Measurements from ENCODE around the gene CSMD2. TPM values are rescaled to one million over a fixed set of nuclear protein-coding genes. Genes with fewer than 3 reads are reported as not detected.

The CSMD2 gene
- total RNA-seq, 1 donor from 2014 or later, result 2.1 TPM

DNA sequence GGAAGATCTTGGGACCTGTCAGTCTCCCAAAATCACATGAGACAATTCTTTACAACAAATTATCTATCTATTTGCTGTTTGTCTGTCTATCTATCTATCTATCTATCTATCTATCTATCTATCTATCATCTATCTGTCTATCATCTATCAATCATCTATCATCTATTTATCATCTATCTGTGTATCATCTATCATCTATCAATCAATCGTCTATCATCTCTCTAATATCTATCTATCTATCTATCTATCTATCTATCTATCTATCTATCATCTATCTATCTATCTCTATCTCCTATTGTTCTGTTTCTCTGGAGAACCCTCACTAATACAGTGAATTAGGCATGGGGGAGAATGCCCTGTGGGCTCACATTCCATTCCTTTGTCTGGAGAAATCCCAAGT is 374.5 kb downstream of the CSMD2 start:
- Mint-ChIP-seq H3K4me3 (ENCODE audit: unreplicated experiment) (no peak overlapping the region), H3K9me3 (ENCODE audit: unreplicated experiment) (no peaks in the 10 kb centered on the region), H3K4me1 (ENCODE audit: unreplicated experiment) (no peaks in the 10 kb centered on the region), H3K27ac (ENCODE audit: unreplicated experiment) (no peak overlapping the region), H3K27me3 (ENCODE audit: unreplicated experiment) (peaks cover 6% of the 10 kb centered on the region), H3K36me3 (ENCODE audit: low read depth, unreplicated experiment) (no peaks in the 10 kb centered on the region)
- TF ChIP-seq, protein P1, sequence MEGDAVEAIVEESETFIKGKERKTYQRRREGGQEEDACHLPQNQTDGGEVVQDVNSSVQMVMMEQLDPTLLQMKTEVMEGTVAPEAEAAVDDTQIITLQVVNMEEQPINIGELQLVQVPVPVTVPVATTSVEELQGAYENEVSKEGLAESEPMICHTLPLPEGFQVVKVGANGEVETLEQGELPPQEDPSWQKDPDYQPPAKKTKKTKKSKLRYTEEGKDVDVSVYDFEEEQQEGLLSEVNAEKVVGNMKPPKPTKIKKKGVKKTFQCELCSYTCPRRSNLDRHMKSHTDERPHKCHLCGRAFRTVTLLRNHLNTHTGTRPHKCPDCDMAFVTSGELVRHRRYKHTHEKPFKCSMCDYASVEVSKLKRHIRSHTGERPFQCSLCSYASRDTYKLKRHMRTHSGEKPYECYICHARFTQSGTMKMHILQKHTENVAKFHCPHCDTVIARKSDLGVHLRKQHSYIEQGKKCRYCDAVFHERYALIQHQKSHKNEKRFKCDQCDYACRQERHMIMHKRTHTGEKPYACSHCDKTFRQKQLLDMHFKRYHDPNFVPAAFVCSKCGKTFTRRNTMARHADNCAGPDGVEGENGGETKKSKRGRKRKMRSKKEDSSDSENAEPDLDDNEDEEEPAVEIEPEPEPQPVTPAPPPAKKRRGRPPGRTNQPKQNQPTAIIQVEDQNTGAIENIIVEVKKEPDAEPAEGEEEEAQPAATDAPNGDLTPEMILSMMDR (IDR thresholded peaks at IDR 0.05; ENCODE audit: unreplicated experiment), result no peak
- no peak for DNase-seq (ENCODE audit: low spot score)

DNA sequence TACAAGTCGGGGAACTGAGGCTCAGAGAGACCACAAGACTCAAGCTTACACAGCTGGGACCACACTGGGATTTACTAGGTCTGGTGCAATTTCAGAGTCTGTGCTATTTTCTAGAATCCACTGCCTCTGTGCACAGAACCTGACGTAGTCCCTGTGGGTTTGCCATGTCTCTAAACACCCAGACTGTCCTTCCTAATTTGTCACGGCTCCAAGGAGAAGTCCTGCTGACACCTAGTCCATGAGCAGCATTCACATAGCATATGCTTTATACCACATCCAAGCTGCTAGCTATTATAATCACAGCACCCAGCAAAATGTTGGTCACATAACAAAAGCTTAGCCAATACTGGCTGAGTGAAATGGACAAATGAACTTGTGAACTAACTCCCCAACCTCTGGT is 380.2 kb downstream of the CSMD2 start:
- TF ChIP-seq, protein P1 (IDR thresholded peaks at IDR 0.05; ENCODE audit: unreplicated experiment), result no peak
- no peak for DNase-seq (ENCODE audit: low spot score)
- H3K36me3 Mint-ChIP-seq (ENCODE audit: low read depth, unreplicated experiment), result no peaks in the 10 kb centered on the region
- peaks cover 3% of the 10 kb centered on the region for H3K27me3 Mint-ChIP-seq (ENCODE audit: unreplicated experiment)
- H3K9me3 Mint-ChIP-seq (ENCODE audit: unreplicated experiment), result no peaks in the 10 kb centered on the region
- no peaks in the 10 kb centered on the region for H3K4me1 Mint-ChIP-seq (ENCODE audit: unreplicated experiment)
- H3K4me3 Mint-ChIP-seq (ENCODE audit: unreplicated experiment), result no peak overlapping the region
- no peak overlapping the region for H3K27ac Mint-ChIP-seq (ENCODE audit: unreplicated experiment)

DNA sequence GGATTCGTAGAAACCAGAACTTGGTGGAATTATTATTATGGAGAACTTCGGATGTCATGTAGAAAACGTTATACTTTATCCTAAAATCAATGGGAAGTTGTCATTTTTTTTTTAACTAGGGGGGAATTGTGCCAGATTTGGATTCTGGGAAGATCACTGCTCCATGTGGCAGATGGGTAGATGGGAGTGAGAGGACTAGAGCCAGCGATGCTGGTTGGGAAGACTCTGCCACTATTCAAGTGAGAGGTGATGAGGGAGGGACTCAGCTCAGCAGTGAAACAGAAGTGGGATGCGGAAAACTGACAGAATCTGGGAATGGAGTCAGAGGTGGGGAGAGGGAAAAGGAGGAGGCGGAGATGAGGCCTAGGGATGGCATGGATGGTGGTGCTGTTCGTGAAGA is 382.3 kb downstream of the CSMD2 start:
- no peaks in the 10 kb centered on the region for H3K4me1 Mint-ChIP-seq (ENCODE audit: unreplicated experiment)
- H3K4me3 Mint-ChIP-seq (ENCODE audit: unreplicated experiment), result no peak overlapping the region
- no peak overlapping the region for H3K27ac Mint-ChIP-seq (ENCODE audit: unreplicated experiment)
- no peak for DNase-seq (ENCODE audit: low spot score)
- peaks cover 3% of the 10 kb centered on the region for H3K27me3 Mint-ChIP-seq (ENCODE audit: unreplicated experiment)
- H3K9me3 Mint-ChIP-seq (ENCODE audit: unreplicated experiment), result no peaks in the 10 kb centered on the region
- no peaks in the 10 kb centered on the region for H3K36me3 Mint-ChIP-seq (ENCODE audit: low read depth, unreplicated experiment)
- TF ChIP-seq, protein P1 (IDR thresholded peaks at IDR 0.05; ENCODE audit: unreplicated experiment), result no peak

DNA sequence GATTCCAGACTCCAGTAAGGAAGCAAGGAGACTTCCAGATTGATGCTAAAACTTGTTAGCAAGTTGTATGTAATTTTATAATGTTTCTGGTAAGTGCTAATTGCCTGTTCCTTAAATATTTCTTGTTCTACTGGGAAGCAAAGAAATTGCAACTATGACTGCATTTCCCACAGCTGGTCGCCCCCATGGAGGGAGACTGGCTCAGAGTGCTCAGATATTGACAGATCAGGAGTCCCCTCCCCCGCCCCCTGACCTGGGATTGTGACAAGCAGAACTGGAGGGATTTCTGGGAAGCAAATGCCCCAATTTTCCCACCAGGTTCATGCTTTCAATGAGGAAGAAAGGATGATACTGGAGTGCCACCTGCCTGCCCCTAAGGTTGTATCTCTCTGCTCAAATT is 383.4 kb downstream of the CSMD2 start:
- Mint-ChIP-seq H3K27ac (ENCODE audit: unreplicated experiment) (no peak overlapping the region), H3K36me3 (ENCODE audit: low read depth, unreplicated experiment) (no peaks in the 10 kb centered on the region), H3K4me1 (ENCODE audit: unreplicated experiment) (no peaks in the 10 kb centered on the region)

DNA sequence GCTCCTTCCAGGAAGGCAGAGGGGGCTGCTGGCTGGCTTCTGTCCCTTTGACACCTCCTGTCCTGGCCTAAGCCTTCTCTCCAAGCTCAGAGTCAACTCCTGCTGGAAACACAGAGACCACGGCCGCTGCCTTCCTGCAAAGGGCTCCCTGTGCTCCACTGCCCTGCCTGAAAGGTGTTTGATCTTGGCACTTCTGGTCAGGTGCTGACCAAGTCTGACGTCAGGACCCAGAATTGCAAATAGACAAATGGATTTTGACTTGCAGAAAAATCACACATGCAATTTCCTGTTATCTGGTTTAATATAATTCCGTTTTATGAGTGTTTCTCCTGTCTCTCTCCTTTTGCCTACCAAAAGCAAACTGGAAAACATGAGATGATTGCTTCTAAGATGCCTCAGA is 387.7 kb downstream of the CSMD2 start:
- no peak overlapping the region for H3K4me3 Mint-ChIP-seq (ENCODE audit: unreplicated experiment)
- H3K4me1 Mint-ChIP-seq (ENCODE audit: unreplicated experiment), result no peaks in the 10 kb centered on the region
- no peak overlapping the region for H3K27ac Mint-ChIP-seq (ENCODE audit: unreplicated experiment)
- H3K36me3 Mint-ChIP-seq (ENCODE audit: low read depth, unreplicated experiment), result no peaks in the 10 kb centered on the region
- H3K27me3 Mint-ChIP-seq (ENCODE audit: unreplicated experiment), result no peaks in the 10 kb centered on the region
- no peaks in the 10 kb centered on the region for H3K9me3 Mint-ChIP-seq (ENCODE audit: unreplicated experiment)
- DNase-seq (ENCODE audit: low spot score), result no peak
- TF ChIP-seq, protein P1 (IDR thresholded peaks at IDR 0.05; ENCODE audit: unreplicated experiment), result no peak

More for the DNA sequence above, 383.4 kb downstream of the CSMD2 start:
- no peaks in the 10 kb centered on the region for H3K9me3 Mint-ChIP-seq (ENCODE audit: unreplicated experiment)
- H3K4me3 Mint-ChIP-seq (ENCODE audit: unreplicated experiment), result no peak overlapping the region
- DNase-seq (ENCODE audit: low spot score), result no peak
- TF ChIP-seq, protein P1 (IDR thresholded peaks at IDR 0.05; ENCODE audit: unreplicated experiment), result no peak
- H3K27me3 Mint-ChIP-seq (ENCODE audit: unreplicated experiment), result peaks cover 3% of the 10 kb centered on the region

Measured in endothelial cell (in vitro differentiated cells).